PC-3 (cell line): ENCODE results near the gene ANOS1. TPM values are rescaled to one million over a fixed set of nuclear protein-coding genes. Genes with fewer than 3 reads are reported as not detected.

ENCODE experiments used
- ATAC-seq: fragments of 200-7000 bp; cut with Tn5 transposase; 2 replicates; pipeline ENCODE4 v1.9.1; 2020; ENCODE audit warnings: mild to moderate bottlenecking, moderate library complexity
- BruUV-seq: library from RNA; stranded (reverse); fragments of 400-500 nt; replicated peaks from 2 replicates; lab custom pipeline; 2021; lab: Mats Ljungman, UMichigan
- CTCF ChIA-PET: fragments of 300-600 bp; sonication (Branson Sonifier 250); formaldehyde crosslinking; loops from one replicate; lab custom pipeline; 2022; ENCODE audit warnings: antibody characterized with exemption; lab: Charles Lee
- POLR2A ChIA-PET: fragments of 300-600 bp; sonication (Branson Sonifier 250); formaldehyde crosslinking; loops from one replicate; lab custom pipeline; 2022; ENCODE audit warnings: antibody characterized with exemption; ENCODE audit not compliant: unreplicated experiment; lab: Charles Lee
- DNase-seq: peaks from one replicate; pipeline ENCODE4 v3.0.0-alpha.2; 2015
- H2AFZ ChIP-seq: fragments of 300-600 bp; sonication (generic); 2 replicates; pipeline ENCODE4 v1.6.0; 2016; ENCODE audit warnings: antibody characterized with exemption, low read length
- H3F3A ChIP-seq: fragments of 300-600 bp; sonication (generic); one replicate; pipeline ENCODE4 v1.6.0; 2017; ENCODE audit warnings: antibody characterized with exemption, low read length, control low read depth, mild to moderate bottlenecking; ENCODE audit not compliant: unreplicated experiment
- H3K27ac ChIP-seq: fragments of 300-600 bp; sonication (generic); 2 replicates; pipeline ENCODE4 v1.5.1; 2016; ENCODE audit warnings: mild to moderate bottlenecking, low read length
- H3K27me3 ChIP-seq: fragments of 300-600 bp; sonication (generic); 2 replicates; pipeline ENCODE4 v1.6.1; 2016; ENCODE audit warnings: low read length, mixed read lengths
- H3K36me3 ChIP-seq: fragments of 300-600 bp; sonication (generic); 2 replicates; pipeline ENCODE4 v1.6.1; 2016; ENCODE audit warnings: low read depth, mixed run types, low read length, mixed read lengths
- H3K4me1 ChIP-seq: fragments of 300-600 bp; sonication (generic); 2 replicates; pipeline ENCODE4 v1.5.1; 2016; ENCODE audit warnings: low read length; ENCODE audit not compliant: insufficient read depth
- H3K4me2 ChIP-seq: fragments of 300-600 bp; sonication (generic); 2 replicates; pipeline ENCODE4 v1.6.0; 2016; ENCODE audit warnings: low read length
- H3K4me3 ChIP-seq: fragments of 300-600 bp; sonication (generic); 2 replicates; pipeline ENCODE4 v1.5.1; 2016; ENCODE audit warnings: mild to moderate bottlenecking, low read length, mixed read lengths
- H3K79me2 ChIP-seq: fragments of 300-600 bp; sonication (generic); 2 replicates; pipeline ENCODE4 v1.6.1; 2017; ENCODE audit warnings: low read length, mixed read lengths
- H3K9ac ChIP-seq: fragments of 300-600 bp; sonication (generic); 2 replicates; pipeline ENCODE4 v1.6.0; 2016; ENCODE audit warnings: mild to moderate bottlenecking, low read length
- H3K9me2 ChIP-seq: fragments of 300-600 bp; sonication (generic); replicated peaks from 2 replicates; pipeline ENCODE4 v1.6.1; 2016; ENCODE audit warnings: mixed run types, low read length, mixed read lengths
- H3K9me3 ChIP-seq: fragments of 300-600 bp; sonication (generic); 2 replicates; pipeline ENCODE4 v1.6.1; 2016; ENCODE audit warnings: low read length, mixed read lengths
- H4K20me1 ChIP-seq: fragments of 300-600 bp; sonication (generic); 2 replicates; pipeline ENCODE4 v1.6.1; 2016; ENCODE audit warnings: low read length, mixed read lengths
- EZH2 ChIP-seq: fragments of 300-600 bp; sonication (generic); IDR thresholded peaks from one replicate; pipeline ENCODE4 v1.6.1; 2017; ENCODE audit warnings: antibody characterized with exemption, mild to moderate bottlenecking, low read length; ENCODE audit not compliant: unreplicated experiment
- EZH2phosphoT487 ChIP-seq: fragments of 300-600 bp; sonication (generic); IDR thresholded peaks from 2 replicates; pipeline ENCODE4 v1.6.1; 2018; ENCODE audit warnings: mild to moderate bottlenecking, antibody characterized with exemption, low read length, borderline replicate concordance
- intact Hi-C: fragments of 100-400 bp; cut with micrococcal nuclease; formaldehyde crosslinking; loops from 2 replicates; pipeline ENCODE4 v1.9.0; 2023
- total RNA-seq: library from RNA; depleted of rRNA; stranded (reverse); fragments of >200 nt; gene quantifications from 2 replicates; pipeline ENCODE4 v1.2.3, GENCODE V29; 2014
- TF ChIP-seq, protein P1 (sequence below): fragments of 300-600 bp; sonication (generic); conservative IDR thresholded peaks from 2 replicates; pipeline ENCODE4 v1.5.1; 2017; ENCODE audit warnings: antibody characterized with exemption, low read depth, mild to moderate bottlenecking, low read length

The ANOS1 gene
- total RNA-seq, 1 experiment from 2014 or later: 3.5 TPM

DNA sequence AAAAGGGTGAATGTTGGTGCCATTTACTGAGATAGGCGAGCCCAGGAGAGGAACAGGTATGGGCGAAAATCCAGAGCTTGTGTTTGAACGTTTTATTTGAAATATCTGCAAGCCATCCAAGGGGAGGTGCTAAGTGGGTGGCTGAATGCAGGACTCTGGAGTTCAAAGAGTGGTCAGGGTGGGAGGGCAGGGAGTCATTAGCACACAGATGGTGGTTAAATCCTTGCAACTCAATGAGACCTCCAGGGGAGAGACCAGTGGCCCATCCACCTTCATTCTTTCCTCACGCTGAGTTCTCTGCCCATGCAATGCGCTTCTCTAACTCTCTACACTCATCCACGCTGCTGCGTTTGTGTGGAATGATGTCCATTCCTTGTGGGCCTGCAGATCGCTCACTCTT lies 166.2 kb downstream of the ANOS1 start:
- Histone ChIP-seq H4K20me1 (no peaks in the 10 kb centered on the region), H3K9me3 (no peaks in the 10 kb centered on the region), H3K27me3 (no peaks in the 10 kb centered on the region), H3K4me1 (no peaks in the 10 kb centered on the region), H3K4me3 (no peak overlapping the region), H3F3A (no peaks in the 10 kb centered on the region), H3K79me2 (no peaks in the 10 kb centered on the region), H3K27ac (no peak overlapping the region), H2AFZ (no peak overlapping the region), H3K9ac (no peak overlapping the region), H3K36me3 (no peaks in the 10 kb centered on the region), H3K9me2 (no peaks in the 10 kb centered on the region), H3K4me2 (no peak overlapping the region)
- DNase-seq (no peak), ATAC-seq (no peak)
- BruUV-seq: no TSS peak
- intact Hi-C loops: no loop called here
- ChIA-PET CTCF (no interaction called here), POLR2A (no interaction called here)
- TF ChIP-seq, protein P1, sequence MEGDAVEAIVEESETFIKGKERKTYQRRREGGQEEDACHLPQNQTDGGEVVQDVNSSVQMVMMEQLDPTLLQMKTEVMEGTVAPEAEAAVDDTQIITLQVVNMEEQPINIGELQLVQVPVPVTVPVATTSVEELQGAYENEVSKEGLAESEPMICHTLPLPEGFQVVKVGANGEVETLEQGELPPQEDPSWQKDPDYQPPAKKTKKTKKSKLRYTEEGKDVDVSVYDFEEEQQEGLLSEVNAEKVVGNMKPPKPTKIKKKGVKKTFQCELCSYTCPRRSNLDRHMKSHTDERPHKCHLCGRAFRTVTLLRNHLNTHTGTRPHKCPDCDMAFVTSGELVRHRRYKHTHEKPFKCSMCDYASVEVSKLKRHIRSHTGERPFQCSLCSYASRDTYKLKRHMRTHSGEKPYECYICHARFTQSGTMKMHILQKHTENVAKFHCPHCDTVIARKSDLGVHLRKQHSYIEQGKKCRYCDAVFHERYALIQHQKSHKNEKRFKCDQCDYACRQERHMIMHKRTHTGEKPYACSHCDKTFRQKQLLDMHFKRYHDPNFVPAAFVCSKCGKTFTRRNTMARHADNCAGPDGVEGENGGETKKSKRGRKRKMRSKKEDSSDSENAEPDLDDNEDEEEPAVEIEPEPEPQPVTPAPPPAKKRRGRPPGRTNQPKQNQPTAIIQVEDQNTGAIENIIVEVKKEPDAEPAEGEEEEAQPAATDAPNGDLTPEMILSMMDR: no peak
- TF ChIP-seq EZH2 (no peak), EZH2phosphoT487 (no peak)

DNA sequence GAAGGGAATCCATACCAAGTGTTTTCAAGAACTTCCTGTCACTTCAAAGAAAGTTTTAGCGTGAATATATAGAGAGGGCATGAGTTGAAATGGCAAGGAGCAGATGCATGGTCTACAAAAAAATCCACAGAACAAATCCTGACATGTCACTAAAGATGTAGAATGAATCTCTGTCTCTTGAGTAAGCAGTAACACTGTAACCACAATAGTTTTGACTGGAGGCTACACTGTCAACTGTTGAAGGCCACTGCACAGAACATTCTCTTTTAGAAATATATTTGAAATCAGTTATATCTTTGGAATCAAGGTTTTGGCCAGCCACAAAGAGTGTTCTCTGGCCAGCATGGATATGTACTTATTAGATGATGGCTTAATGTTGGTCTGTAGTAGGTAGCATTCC lies 183.5 kb downstream of the ANOS1 start:
- Histone ChIP-seq H3K4me2 (no peak overlapping the region), H3F3A (no peaks in the 10 kb centered on the region), H3K9me3 (no peaks in the 10 kb centered on the region), H3K9ac (no peak overlapping the region), H3K27me3 (0 out of 2 replicates have a peak, but pooled peaks cover 18% of the 10 kb centered on the region), H3K27ac (no peak overlapping the region), H4K20me1 (no peaks in the 10 kb centered on the region), H3K79me2 (no peaks in the 10 kb centered on the region), H3K4me3 (no peak overlapping the region), H3K9me2 (no peaks in the 10 kb centered on the region), H2AFZ (no peak overlapping the region), H3K4me1 (no peaks in the 10 kb centered on the region), H3K36me3 (no peaks in the 10 kb centered on the region)
- intact Hi-C loops: no loop called here
- TF ChIP-seq, protein P1: no peak
- TF ChIP-seq EZH2phosphoT487 (no peak), EZH2 (no peak)
- POLR2A ChIA-PET: no interaction called here
- no peak for ATAC-seq
- no peak for DNase-seq
- no TSS peak for BruUV-seq
- CTCF ChIA-PET: no interaction called here

- Histone ChIP-seq H3K79me2 (no peaks in the 10 kb centered on the region), H3K27ac (no peak overlapping the region), H3K27me3 (0 out of 2 replicates have a peak, but pooled peaks cover 18% of the 10 kb centered on the region), H3K4me2 (no peak overlapping the region), H3K36me3 (no peaks in the 10 kb centered on the region), H3F3A (no peaks in the 10 kb centered on the region), H2AFZ (no peak overlapping the region), H3K9ac (no peak overlapping the region), H4K20me1 (no peaks in the 10 kb centered on the region), H3K9me2 (no peaks in the 10 kb centered on the region), H3K9me3 (no peaks in the 10 kb centered on the region), H3K4me3 (no peak overlapping the region), H3K4me1 (no peaks in the 10 kb centered on the region)
- no peak for ATAC-seq
- no peak for TF ChIP-seq EZH2
- intact Hi-C loops: no loop called here
- CTCF ChIA-PET: no interaction called here
- no peak for DNase-seq
- POLR2A ChIA-PET: no interaction called here
- BruUV-seq: no TSS peak
Observed at GRCh38 chrX:8546715-8547114, 185.2 kb downstream of the ANOS1 start.
